Measurements from ENCODE around the gene GATA3.

GATA3 gene

DNA sequence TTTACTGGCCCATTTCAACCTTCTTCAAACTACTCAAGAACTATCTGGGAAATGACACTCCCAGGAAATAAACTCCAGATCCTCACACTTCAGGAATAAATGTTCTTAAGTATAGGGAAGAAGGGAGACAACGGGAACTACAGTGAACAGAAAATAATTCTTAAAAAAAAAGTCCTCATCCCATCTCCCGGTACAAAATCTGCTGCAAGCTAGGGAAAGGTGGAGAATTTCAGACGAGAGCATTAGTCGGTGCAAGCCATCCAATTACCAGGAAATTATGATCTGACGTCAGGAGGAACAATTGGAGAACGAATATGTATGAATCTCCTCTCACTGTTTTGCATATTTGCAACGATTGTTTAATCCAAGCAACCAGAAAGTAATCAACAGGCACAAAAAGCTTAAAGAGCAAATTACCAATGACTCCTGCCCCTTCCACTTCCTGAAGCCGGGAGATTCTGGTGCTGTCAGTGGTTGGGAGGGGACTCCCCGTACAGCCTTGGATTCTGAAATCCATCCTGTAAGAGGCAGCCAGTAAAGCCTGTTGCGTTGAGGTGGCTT, 15.1 kb upstream of the GATA3 start:
- H3K9ac ChIP-seq (ENCODE audit: low read length) = no peak overlapping the region

DNA sequence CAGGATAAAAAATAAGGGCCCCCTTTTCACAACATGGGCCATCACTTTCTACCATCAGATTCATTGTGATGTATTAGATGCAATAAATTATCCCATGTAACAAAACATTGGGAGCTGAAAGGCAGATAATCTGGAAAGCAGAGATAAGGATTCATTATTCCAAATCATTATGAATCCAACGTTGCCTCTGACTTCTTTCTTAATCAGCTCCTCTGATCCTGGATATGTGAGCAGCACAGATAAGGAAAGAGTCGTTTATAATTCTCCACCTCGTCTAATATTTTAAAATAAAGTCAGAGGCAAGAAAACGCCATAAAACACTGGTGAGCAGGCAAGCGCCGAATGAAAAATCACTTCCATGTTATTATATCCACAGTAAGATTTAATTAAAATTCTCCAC, 13.8 kb upstream of the GATA3 start:
- Histone ChIP-seq H3K27ac (ENCODE audit: low read length, poor library complexity, severe bottlenecking) (no peak overlapping the region), H3K4me3 (ENCODE audit: insufficient read depth in 1 of 2, low read depth in 1 of 2, low read length in 2 of 2) (no peak overlapping the region), H2BK120ac (ENCODE audit: low read depth, low read length) (no peak overlapping the region), H4K8ac (ENCODE audit: low read length) (no peak overlapping the region), H3K27me3 (ENCODE audit: control insufficient read depth in 1 of 2, insufficient read depth in 1 of 2, low read length in 2 of 2) (peaks cover 98 to 100% of the 10 kb centered on the region in 2 experiments), H3K36me3 (ENCODE audit: control insufficient read depth in 1 of 2, insufficient read depth in 2 of 2, low read depth in 1 of 2, low read length in 2 of 2) (peaks cover 0 to 2% of the 10 kb centered on the region in 2 experiments), H3K9me3 (ENCODE audit: control insufficient read depth, low read length) (no peaks in the 10 kb centered on the region), H2BK5ac (ENCODE audit: low read depth, low read length, poor library complexity, severe bottlenecking) (no peak overlapping the region), H3K23ac (ENCODE audit: low read length in 2 of 2) (no peak overlapping the region), H3K4me1 (ENCODE audit: control insufficient read depth, insufficient read depth, low read depth, low read length) (peaks cover 20% of the 10 kb centered on the region), H3K14ac (ENCODE audit: low read length in 2 of 2) (no peak overlapping the region), H2AFZ (ENCODE audit: low read depth, low read length) (no peak overlapping the region), H3K4ac (ENCODE audit: low read depth in 1 of 2, low read length in 2 of 2) (no peak overlapping the region), H3K4me2 (ENCODE audit: low read length, poor library complexity, severe bottlenecking) (no peak overlapping the region), H3K79me1 (replicated peaks; ENCODE audit: low read length, poor library complexity, severe bottlenecking) (no peaks in the 10 kb centered on the region), H2AK5ac (ENCODE audit: low read length, severe bottlenecking) (no peak overlapping the region), H3K18ac (ENCODE audit: low read depth in 1 of 2, low read length in 2 of 2) (no peak overlapping the region), H4K91ac (ENCODE audit: low read length) (no peak overlapping the region), H2BK12ac (ENCODE audit: low read length in 2 of 2) (no peak overlapping the region), H2BK15ac (ENCODE audit: low read depth, poor library complexity, severe bottlenecking) (no peak overlapping the region), H3K9ac (ENCODE audit: low read length) (no peak overlapping the region)
- 9% methylated on average over 3 of the region's 6 CpGs for WGBS
- no peak for DNase-seq

More for the DNA sequence above, 15.1 kb upstream of the GATA3 start:
- Histone ChIP-seq H2AFZ (ENCODE audit: low read depth, low read length) (no peak overlapping the region), H2AK5ac (ENCODE audit: low read length, severe bottlenecking) (no peak overlapping the region), H4K8ac (ENCODE audit: low read length) (no peak overlapping the region), H3K27ac (ENCODE audit: low read length, poor library complexity, severe bottlenecking) (no peak overlapping the region), H3K18ac (ENCODE audit: low read depth in 1 of 2, low read length in 2 of 2) (no peak overlapping the region), H3K4me1 (ENCODE audit: control insufficient read depth, insufficient read depth, low read depth, low read length) (peaks cover 22% of the 10 kb centered on the region), H3K79me1 (replicated peaks; ENCODE audit: low read length, poor library complexity, severe bottlenecking) (no peaks in the 10 kb centered on the region), H4K91ac (ENCODE audit: low read length) (no peak overlapping the region), H2BK12ac (ENCODE audit: low read length in 2 of 2) (no peak overlapping the region), H2BK15ac (ENCODE audit: low read depth, poor library complexity, severe bottlenecking) (no peak overlapping the region), H3K4me2 (ENCODE audit: low read length, poor library complexity, severe bottlenecking) (no peak overlapping the region), H3K4ac (ENCODE audit: low read depth in 1 of 2, low read length in 2 of 2) (no peak overlapping the region), H2BK120ac (ENCODE audit: low read depth, low read length) (no peak overlapping the region), H3K23ac (ENCODE audit: low read length in 2 of 2) (peak overlapping the region in 1 of 2 experiments; percentile 38), H3K9me3 (ENCODE audit: control insufficient read depth, low read length) (peaks cover 2% of the 10 kb centered on the region), H3K27me3 (ENCODE audit: control insufficient read depth in 1 of 2, insufficient read depth in 1 of 2, low read length in 2 of 2) (peaks cover 95 to 100% of the 10 kb centered on the region in 2 experiments), H2BK5ac (ENCODE audit: low read depth, low read length, poor library complexity, severe bottlenecking) (no peak overlapping the region), H3K4me3 (ENCODE audit: insufficient read depth in 1 of 2, low read depth in 1 of 2, low read length in 2 of 2) (no peak overlapping the region), H3K14ac (ENCODE audit: low read length in 2 of 2) (no peak overlapping the region), H3K36me3 (ENCODE audit: control insufficient read depth in 1 of 2, insufficient read depth in 2 of 2, low read depth in 1 of 2, low read length in 2 of 2) (peaks cover 0 to 2% of the 10 kb centered on the region in 2 experiments)
- no peak for DNase-seq
- 0% methylated on average over 4 of the region's 10 CpGs for whole genome bisulfite sequencing

DNA sequence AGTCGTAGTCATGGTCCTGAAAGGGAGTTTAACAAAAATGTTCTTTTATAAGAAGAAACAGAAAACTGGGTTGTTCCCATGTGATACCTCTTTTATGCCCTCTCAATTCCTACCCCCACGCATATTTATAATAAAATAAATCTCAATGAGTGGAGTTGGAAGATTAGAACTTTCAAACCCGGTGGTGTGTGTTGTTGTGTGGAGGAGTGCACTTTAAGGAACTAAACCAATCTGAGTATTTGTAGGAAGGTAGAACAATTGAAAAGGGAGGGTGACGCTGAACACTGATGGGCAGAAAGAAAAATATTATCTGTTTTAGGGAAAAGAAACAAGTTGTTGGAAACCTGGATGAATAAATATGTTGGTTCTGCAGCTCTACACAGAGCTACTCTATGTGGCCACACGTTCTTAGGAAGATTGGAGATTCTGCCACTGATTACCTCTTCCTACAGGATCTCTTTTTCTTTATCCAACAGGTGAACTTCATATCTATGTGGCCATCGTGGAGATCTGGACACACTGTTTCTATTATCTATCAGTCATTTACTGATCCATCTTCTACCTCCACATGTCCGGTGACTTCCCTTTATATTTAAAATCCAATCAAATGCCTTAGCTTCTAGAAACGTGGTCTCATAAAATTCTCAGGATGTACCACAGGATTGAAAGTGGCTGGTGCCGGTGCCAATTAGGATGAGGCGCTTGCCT, 13.1 kb upstream of the GATA3 start:
- no peak overlapping the region for H3K23ac ChIP-seq (ENCODE audit: low read length in 2 of 2)
- WGBS = 10% methylated on average over 8 of the region's 10 CpGs

DNA sequence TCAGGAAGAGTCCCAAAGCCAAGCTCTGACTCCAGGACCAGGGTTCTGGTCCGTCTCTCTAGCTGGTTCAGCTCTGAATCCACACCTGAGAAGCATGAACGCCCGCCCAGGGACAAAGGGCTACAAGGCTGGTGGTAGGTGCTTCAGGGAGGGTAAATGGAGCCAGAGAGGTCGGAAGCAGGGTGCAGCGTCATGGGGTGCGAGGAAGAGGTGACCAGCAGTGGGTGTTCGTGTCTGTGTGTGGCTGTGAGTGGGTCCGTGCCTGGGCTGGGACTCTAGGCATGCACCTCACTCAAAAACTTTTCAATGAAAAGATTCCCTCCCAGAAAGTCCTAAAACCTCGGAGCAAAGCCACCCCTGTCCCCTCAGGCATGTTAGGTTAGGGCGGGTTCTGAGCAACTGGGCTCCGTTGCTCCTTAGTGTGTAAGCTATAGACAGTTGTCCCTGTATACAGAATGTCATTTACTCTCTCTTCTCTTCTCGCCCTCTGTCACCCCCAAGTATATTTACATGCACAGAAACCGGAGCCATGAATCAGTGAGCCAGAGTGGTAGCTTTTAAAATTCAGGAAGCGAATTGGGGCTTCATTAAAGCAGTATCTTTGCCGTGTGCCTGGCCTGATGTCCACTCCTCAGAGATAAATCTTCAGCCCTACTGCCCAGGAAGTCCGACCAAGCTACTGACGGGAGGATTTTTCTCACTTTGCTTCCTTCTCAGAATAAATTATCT, 12.3 kb upstream of the GATA3 start:
- 3% methylated on average over 11 of the region's 17 CpGs for WGBS

More for the DNA sequence above, 13.1 kb upstream of the GATA3 start:
- no peak overlapping the region for H2BK12ac ChIP-seq (ENCODE audit: low read length in 2 of 2)
- no peak overlapping the region for H4K91ac ChIP-seq (ENCODE audit: low read length)
- no peak overlapping the region for H2BK15ac ChIP-seq (ENCODE audit: low read depth, poor library complexity, severe bottlenecking)
- no peak overlapping the region for H3K27ac ChIP-seq (ENCODE audit: low read length, poor library complexity, severe bottlenecking)
- H3K27me3 ChIP-seq (ENCODE audit: control insufficient read depth in 1 of 2, insufficient read depth in 1 of 2, low read length in 2 of 2) = peaks cover 99 to 100% of the 10 kb centered on the region in 2 experiments
- no peak overlapping the region for H2AFZ ChIP-seq (ENCODE audit: low read depth, low read length)
- no peak overlapping the region for H3K14ac ChIP-seq (ENCODE audit: low read length in 2 of 2)
- H3K4ac ChIP-seq (ENCODE audit: low read depth in 1 of 2, low read length in 2 of 2) = no peak overlapping the region
- H3K4me3 ChIP-seq (ENCODE audit: insufficient read depth in 1 of 2, low read depth in 1 of 2, low read length in 2 of 2) = no peak overlapping the region
- H2BK120ac ChIP-seq (ENCODE audit: low read depth, low read length) = no peak overlapping the region
- H3K4me1 ChIP-seq (ENCODE audit: control insufficient read depth, insufficient read depth, low read depth, low read length) = peaks cover 14% of the 10 kb centered on the region
- no peak overlapping the region for H2AK5ac ChIP-seq (ENCODE audit: low read length, severe bottlenecking)
- H2BK5ac ChIP-seq (ENCODE audit: low read depth, low read length, poor library complexity, severe bottlenecking) = no peak overlapping the region
- DNase-seq = no peak
- H3K4me2 ChIP-seq (ENCODE audit: low read length, poor library complexity, severe bottlenecking) = no peak overlapping the region
- H3K9ac ChIP-seq (ENCODE audit: low read length) = no peak overlapping the region
- no peak overlapping the region for H3K18ac ChIP-seq (ENCODE audit: low read depth in 1 of 2, low read length in 2 of 2)
- no peak overlapping the region for H4K8ac ChIP-seq (ENCODE audit: low read length)
- H3K36me3 ChIP-seq (ENCODE audit: control insufficient read depth in 1 of 2, insufficient read depth in 2 of 2, low read depth in 1 of 2, low read length in 2 of 2) = no peaks in the 10 kb centered on the region
- H3K79me1 ChIP-seq (replicated peaks; ENCODE audit: low read length, poor library complexity, severe bottlenecking) = no peaks in the 10 kb centered on the region
- H3K9me3 ChIP-seq (ENCODE audit: control insufficient read depth, low read length) = no peaks in the 10 kb centered on the region

More for the DNA sequence above, 12.3 kb upstream of the GATA3 start:
- Histone ChIP-seq H3K18ac (ENCODE audit: low read depth in 1 of 2, low read length in 2 of 2) (no peak overlapping the region), H3K14ac (ENCODE audit: low read length in 2 of 2) (no peak overlapping the region), H4K91ac (ENCODE audit: low read length) (no peak overlapping the region), H3K27me3 (ENCODE audit: control insufficient read depth in 1 of 2, insufficient read depth in 1 of 2, low read length in 2 of 2) (peaks cover 99 to 100% of the 10 kb centered on the region in 2 experiments), H2AK5ac (ENCODE audit: low read length, severe bottlenecking) (no peak overlapping the region), H3K9me3 (ENCODE audit: control insufficient read depth, low read length) (no peaks in the 10 kb centered on the region), H3K4me2 (ENCODE audit: low read length, poor library complexity, severe bottlenecking) (no peak overlapping the region), H2BK5ac (ENCODE audit: low read depth, low read length, poor library complexity, severe bottlenecking) (no peak overlapping the region), H2AFZ (ENCODE audit: low read depth, low read length) (no peak overlapping the region), H3K4me1 (ENCODE audit: control insufficient read depth, insufficient read depth, low read depth, low read length) (peaks cover 13% of the 10 kb centered on the region), H2BK15ac (ENCODE audit: low read depth, poor library complexity, severe bottlenecking) (no peak overlapping the region), H3K9ac (ENCODE audit: low read length) (no peak overlapping the region), H4K8ac (ENCODE audit: low read length) (no peak overlapping the region), H3K79me1 (replicated peaks; ENCODE audit: low read length, poor library complexity, severe bottlenecking) (no peaks in the 10 kb centered on the region), H3K27ac (ENCODE audit: low read length, poor library complexity, severe bottlenecking) (no peak overlapping the region), H3K23ac (ENCODE audit: low read length in 2 of 2) (peak overlapping the region in 1 of 2 experiments; percentile 54), H3K4me3 (ENCODE audit: insufficient read depth in 1 of 2, low read depth in 1 of 2, low read length in 2 of 2) (no peak overlapping the region), H3K4ac (ENCODE audit: low read depth in 1 of 2, low read length in 2 of 2) (no peak overlapping the region), H2BK12ac (ENCODE audit: low read length in 2 of 2) (no peak overlapping the region), H2BK120ac (ENCODE audit: low read depth, low read length) (no peak overlapping the region), H3K36me3 (ENCODE audit: control insufficient read depth in 1 of 2, insufficient read depth in 2 of 2, low read depth in 1 of 2, low read length in 2 of 2) (no peaks in the 10 kb centered on the region)
- no peak for DNase-seq

All from mesenchymal stem cell (in vitro differentiated cells and primary cell).